GM21825 (cell line): ENCODE results near the gene C2CD4B.

ENCODE experiments used
- ATAC-seq: cut with Tn5 transposase; IDR thresholded peaks from one replicate; pipeline ENCODE4 v1.9.1; 2021; ENCODE audit warnings: mild to moderate bottlenecking, moderate library complexity; ENCODE audit not compliant: unreplicated experiment

The C2CD4B gene

GRCh38 chr15:62165104-62165792 is at the start of gene C2CD4B:
TSS of gene C2CD4B (minus strand) at chr15:62165285. CDS start at chr15:62164984, 301 bp downstream.
- no peak for ATAC-seq

- no peak for ATAC-seq
Observed at GRCh38 chr15:62212741-62213140, 47.7 kb upstream of the C2CD4B start.

GRCh38 chr15:62211348-62211747 is 46.3 kb upstream of the C2CD4B start:
- ATAC-seq: no peak

GRCh38 chr15:62209821-62210220 is 44.7 kb upstream of the C2CD4B start:
- no peak for ATAC-seq

- no peak for ATAC-seq
Observed at GRCh38 chr15:62209322-62209721, 44.2 kb upstream of the C2CD4B start.

GRCh38 chr15:62208884-62209283 is 43.8 kb upstream of the C2CD4B start:
- ATAC-seq: no peak

- ATAC-seq: no peak
Observed at GRCh38 chr15:62208367-62208766, 43.3 kb upstream of the C2CD4B start.

- ATAC-seq: no peak
Observed at GRCh38 chr15:62190675-62191074, 25.6 kb upstream of the C2CD4B start.

GRCh38 chr15:62190274-62190673 is 25.2 kb upstream of the C2CD4B start:
- no peak for ATAC-seq

GRCh38 chr15:62188744-62189143 is 23.7 kb upstream of the C2CD4B start:
- ATAC-seq: no peak

GRCh38 chr15:62187910-62188309 is 22.8 kb upstream of the C2CD4B start:
- ATAC-seq: no peak

GRCh38 chr15:62187425-62187824 is 22.3 kb upstream of the C2CD4B start:
- no peak for ATAC-seq

- ATAC-seq: no peak
Observed at GRCh38 chr15:62186578-62186977, 21.5 kb upstream of the C2CD4B start.

- no peak for ATAC-seq
Observed at GRCh38 chr15:62183130-62183529, 18.0 kb upstream of the C2CD4B start.

GRCh38 chr15:62173215-62173614 is 8.1 kb upstream of the C2CD4B start:
- ATAC-seq: no peak

GRCh38 chr15:62171882-62172281 is 6.8 kb upstream of the C2CD4B start:
- ATAC-seq: no peak

GRCh38 chr15:62165793-62166375 is 799 bp upstream of the C2CD4B start:
- ATAC-seq: no peak

- ATAC-seq: no peak
Observed at GRCh38 chr15:62164396-62165103, 535 bp downstream of the C2CD4B start.

GRCh38 chr15:62164014-62164395 is 1.1 kb downstream of the C2CD4B start:
- ATAC-seq: no peak

- no peak for ATAC-seq
Observed at GRCh38 chr15:62163397-62164013, 1.6 kb downstream of the C2CD4B start.

GRCh38 chr15:62153228-62153627 is 11.9 kb downstream of the C2CD4B start:
- ATAC-seq: no peak

- ATAC-seq: no peak
Observed at GRCh38 chr15:62150445-62150844, 14.6 kb downstream of the C2CD4B start.
